Sigmoid colon (tissue), 4 donors: ENCODE measurements around the gene MCU.

Source experiments
- EP300 ChIP-seq, 4 donors: sonication (generic); formaldehyde crosslinking; IDR thresholded peaks; one replicate each; pipeline ENCODE4 v1.6.1; 2017; ENCODE audit warnings: antibody characterized with exemption in 4 of 4
- POLR2A ChIP-seq, 2 donors: fragments of 450-650 bp; IDR thresholded peaks; one replicate each; pipeline ENCODE4 v1.6.1; 2016; ENCODE audit warnings: antibody characterized with exemption in 2 of 2, mild to moderate bottlenecking in 2 of 2, moderate library complexity in 2 of 2
- POLR2AphosphoS5 ChIP-seq, 4 donors: sonication (generic); formaldehyde crosslinking; IDR thresholded peaks; one replicate each; pipeline ENCODE4 v1.6.1; 2017; ENCODE audit warnings: antibody characterized with exemption in 4 of 4
- TF ChIP-seq, protein P1 (sequence below), 4 experiments: fragments of 450-650 bp in 3 of 4; fragments of 200-600 bp in 1 of 4; IDR thresholded peaks; one replicate each; pipeline ENCODE4 v1.5.1; 2016 to 2019; ENCODE audit warnings: antibody characterized with exemption in 4 of 4, mild to moderate bottlenecking in 3 of 4, moderate library complexity in 2 of 4

DNA sequence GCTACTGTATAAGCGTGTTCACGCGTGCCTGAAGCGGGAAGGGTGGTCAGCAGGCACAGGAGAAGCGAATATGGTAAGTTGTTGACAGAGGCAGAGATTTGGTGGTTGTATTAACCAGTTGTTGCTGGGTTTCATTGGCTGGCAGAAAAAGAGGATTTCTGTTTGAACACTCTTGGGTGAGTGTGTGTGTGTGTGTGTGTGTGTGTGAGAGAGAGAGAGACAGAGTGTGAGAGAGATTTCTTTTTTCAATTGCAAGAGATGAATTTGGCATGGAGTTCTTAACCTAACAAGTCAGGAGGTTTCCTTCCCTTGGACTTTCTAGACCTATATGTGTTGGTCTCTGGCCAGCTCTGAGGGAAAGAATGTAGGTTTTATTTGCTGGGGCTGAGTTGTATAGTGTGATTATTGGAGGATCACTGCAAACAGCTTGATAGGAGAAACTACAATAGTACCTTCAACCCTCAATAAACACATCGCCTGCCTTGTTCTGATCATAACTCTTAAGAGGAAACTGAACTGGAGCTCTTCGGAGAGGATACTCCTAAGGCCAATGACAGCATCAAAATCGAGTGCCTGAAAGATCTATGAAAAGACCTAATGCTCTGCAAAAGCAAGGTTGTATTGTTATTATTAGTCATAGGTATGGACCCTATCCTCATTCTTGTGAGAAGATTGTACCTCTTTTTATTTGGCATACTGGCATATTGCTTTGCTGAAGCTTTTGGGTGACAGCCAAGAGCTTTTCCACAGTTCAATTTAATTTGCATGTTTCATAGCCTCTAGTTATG lies 1.2 kb downstream of the MCU start:
- TF ChIP-seq, protein P1, sequence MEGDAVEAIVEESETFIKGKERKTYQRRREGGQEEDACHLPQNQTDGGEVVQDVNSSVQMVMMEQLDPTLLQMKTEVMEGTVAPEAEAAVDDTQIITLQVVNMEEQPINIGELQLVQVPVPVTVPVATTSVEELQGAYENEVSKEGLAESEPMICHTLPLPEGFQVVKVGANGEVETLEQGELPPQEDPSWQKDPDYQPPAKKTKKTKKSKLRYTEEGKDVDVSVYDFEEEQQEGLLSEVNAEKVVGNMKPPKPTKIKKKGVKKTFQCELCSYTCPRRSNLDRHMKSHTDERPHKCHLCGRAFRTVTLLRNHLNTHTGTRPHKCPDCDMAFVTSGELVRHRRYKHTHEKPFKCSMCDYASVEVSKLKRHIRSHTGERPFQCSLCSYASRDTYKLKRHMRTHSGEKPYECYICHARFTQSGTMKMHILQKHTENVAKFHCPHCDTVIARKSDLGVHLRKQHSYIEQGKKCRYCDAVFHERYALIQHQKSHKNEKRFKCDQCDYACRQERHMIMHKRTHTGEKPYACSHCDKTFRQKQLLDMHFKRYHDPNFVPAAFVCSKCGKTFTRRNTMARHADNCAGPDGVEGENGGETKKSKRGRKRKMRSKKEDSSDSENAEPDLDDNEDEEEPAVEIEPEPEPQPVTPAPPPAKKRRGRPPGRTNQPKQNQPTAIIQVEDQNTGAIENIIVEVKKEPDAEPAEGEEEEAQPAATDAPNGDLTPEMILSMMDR (IDR thresholded peaks at IDR 0.05), result no peak
- TF ChIP-seq POLR2A (IDR thresholded peaks at IDR 0.05), result no peak
- no peak for TF ChIP-seq EP300 (IDR thresholded peaks at IDR 0.05)
- TF ChIP-seq POLR2AphosphoS5 (IDR thresholded peaks at IDR 0.05), result no peak
